HG02642 (cell line): Measurements from ENCODE around the gene HS6ST2.

Experiments used
- ATAC-seq: cut with Tn5 transposase; IDR thresholded peaks from one replicate; pipeline ENCODE4 v1.9.1; 2021; ENCODE audit warnings: mild to moderate bottlenecking; ENCODE audit not compliant: unreplicated experiment, poor library complexity

Gene HS6ST2

DNA sequence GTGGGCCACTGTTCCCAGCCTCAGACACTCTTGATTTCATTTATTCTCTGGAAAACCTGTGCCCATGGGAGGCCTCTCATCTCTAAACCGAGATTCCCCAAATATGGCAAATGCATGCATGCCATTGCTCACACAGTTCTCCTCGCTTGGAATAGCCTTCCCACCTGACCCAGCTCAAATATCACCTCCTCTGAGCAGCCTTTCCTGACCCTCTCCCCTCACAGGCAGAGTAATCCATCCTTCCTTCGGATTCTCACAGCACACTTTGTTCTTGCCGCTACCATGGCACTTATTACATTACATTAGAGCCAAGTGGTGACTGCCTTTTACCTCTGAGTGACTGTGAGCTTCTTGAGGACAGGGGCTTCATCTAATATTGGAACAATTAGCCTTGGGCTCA, 209.5 kb downstream of the HS6ST2 start:
- no peak for ATAC-seq

DNA sequence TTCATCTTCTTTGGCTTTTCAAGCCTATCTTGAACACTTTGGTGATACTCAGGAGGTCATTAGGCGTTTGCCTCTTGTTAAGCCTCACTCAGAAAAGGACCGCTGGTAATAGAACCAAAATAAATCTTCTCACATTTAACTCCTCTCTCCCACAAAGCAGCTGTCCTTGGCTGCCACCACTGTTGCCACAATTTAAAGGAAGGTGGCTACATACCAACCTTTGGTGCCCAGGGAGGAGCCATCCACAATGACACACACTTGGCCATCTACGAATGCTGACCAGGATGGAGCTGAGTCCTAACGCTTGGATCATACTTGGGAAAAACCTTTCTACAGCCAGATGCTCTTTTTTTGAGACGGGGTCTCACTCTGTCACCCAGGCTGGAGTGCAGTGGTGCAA, 210.2 kb downstream of the HS6ST2 start:
- ATAC-seq = no peak

- no peak for ATAC-seq
Measured at GRCh38 chrX:132745593-132745992, 212.8 kb downstream of the HS6ST2 start.

DNA sequence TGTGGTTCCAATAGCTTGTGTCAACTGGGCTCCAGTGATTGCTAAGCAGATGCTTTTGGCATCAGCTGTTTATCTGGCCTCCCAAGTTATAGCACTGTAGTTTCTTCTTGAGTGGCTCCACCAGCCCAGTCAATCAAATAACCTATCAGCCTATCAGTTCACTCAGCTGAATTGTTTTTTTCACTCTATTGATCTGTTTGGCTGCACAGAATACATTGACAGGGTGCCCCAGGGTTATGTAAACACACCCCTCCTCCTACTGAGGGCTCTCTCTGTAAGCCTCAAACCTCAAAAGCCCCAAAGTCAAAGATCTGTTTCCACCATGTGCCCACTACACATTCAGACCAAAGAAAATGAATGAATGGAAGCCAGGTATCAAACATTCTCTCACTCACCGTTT, 214.0 kb downstream of the HS6ST2 start:
- ATAC-seq = no peak

- no peak for ATAC-seq
Measured at GRCh38 chrX:132743086-132743485, 215.3 kb downstream of the HS6ST2 start.

GRCh38 chrX:132742246-132742645, 216.2 kb downstream of the HS6ST2 start:
- ATAC-seq = no peak

DNA sequence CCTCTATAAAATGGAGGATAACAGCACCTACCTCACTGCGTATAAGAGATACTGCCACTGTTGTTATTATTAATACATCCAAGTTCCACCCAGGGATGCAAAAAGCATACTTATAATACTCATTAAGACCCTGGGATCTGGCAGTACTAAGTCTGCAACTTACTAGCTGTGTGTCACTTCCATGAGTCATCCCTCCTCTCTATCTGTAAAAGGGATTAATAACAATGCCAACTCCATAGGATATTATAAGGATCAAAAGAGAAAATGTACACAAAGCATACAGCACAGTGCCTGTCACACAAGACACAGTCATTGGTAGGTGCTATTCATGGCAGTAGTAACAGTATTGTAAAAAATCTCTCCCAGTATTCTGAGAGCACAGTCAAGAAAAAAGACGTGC, 216.7 kb downstream of the HS6ST2 start:
- ATAC-seq = no peak

DNA sequence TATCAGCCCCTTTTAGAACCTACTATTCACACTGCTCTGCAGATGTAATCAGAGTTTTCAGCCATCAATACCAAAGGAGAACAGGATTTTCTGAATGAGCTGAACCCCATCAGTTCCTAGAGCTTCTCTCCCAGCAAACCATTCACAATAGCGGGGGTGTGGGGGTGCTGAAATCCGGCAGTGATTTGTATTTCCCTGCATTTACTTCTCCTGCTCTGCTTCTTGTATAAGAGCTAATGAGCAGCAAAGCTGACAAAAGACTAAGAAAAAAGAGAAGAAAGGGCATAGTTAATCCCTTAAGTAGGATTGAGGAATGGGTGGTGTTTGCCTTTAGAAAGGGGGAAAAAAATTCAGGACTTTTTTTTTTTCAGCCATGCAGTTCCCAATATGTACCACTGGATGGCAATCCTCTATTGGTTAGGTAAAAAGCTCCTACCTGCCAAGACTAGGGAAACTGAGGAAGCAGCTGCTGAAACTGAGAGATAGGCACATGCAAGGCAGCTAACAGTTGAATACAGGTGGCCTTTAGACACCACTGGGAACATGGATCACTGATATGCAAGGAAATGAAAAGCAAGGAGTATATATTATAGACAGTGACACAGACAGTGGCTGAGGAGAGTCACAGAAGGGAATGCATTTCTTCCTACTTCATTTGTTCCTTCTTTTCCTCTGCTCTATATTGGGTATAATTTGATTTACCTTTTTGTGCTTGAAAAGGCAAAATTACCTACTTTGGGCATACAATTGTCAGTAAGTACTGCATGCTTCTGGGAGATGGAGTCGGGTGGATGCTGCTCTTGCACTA, 217.9 kb downstream of the HS6ST2 start:
- ATAC-seq = no peak

- no peak for ATAC-seq
Measured at GRCh38 chrX:132738951-132739350, 219.5 kb downstream of the HS6ST2 start.

GRCh38 chrX:132737743-132738142, 220.7 kb downstream of the HS6ST2 start:
- ATAC-seq = no peak

DNA sequence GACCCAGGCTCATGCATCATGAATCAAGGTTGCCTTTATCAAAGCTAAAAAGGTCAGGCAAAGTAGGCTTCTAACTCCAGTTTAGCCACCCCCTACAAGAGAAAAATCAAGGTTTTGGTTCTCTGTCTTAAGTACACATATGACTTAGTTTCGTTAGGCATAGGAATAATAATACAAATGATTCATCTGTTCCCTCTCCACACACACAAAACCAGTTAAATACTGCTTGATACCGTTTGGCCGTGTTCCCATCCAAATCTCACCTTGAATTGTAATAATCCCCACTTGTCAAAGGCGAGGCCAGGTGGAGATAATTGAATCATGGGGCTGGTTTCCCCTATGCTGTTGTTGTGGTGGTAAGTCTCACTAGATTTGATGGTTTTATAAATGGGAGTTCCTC, 226.2 kb downstream of the HS6ST2 start:
- ATAC-seq = no peak

GRCh38 chrX:132730726-132731125, 227.7 kb downstream of the HS6ST2 start:
- no peak for ATAC-seq

- no peak for ATAC-seq
Measured at GRCh38 chrX:132730266-132730665, 228.2 kb downstream of the HS6ST2 start.

- ATAC-seq = no peak
Measured at GRCh38 chrX:132728296-132728695, 230.1 kb downstream of the HS6ST2 start.

DNA sequence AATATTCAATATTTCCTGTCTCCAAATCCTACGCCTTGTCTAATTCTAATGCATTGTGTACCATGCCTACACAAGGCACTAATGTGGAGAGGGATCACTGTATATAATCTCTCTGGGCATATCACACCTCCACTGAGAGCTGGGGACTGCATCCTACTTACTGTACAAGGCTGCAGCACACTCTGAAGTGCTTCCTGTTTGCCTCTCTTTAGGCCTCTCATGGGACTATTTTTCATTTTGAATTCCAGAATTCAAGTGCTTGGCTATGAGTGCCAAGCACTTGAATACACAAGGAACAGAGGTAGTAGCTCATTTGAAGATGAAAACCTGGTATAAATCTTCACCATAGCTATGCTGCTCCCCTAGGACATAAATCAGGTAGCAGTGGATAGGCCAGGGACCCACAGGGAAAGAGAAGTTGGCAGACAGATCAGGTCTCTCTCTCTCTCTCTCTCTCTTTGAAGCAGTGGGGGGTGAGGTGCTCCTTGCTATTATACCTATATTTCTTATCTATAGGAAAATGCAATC, 239.9 kb downstream of the HS6ST2 start:
- ATAC-seq = no peak

GRCh38 chrX:132716006-132716405, 242.4 kb downstream of the HS6ST2 start:
- ATAC-seq = no peak

- ATAC-seq = no peak
Measured at GRCh38 chrX:132714913-132715312, 243.5 kb downstream of the HS6ST2 start.

DNA sequence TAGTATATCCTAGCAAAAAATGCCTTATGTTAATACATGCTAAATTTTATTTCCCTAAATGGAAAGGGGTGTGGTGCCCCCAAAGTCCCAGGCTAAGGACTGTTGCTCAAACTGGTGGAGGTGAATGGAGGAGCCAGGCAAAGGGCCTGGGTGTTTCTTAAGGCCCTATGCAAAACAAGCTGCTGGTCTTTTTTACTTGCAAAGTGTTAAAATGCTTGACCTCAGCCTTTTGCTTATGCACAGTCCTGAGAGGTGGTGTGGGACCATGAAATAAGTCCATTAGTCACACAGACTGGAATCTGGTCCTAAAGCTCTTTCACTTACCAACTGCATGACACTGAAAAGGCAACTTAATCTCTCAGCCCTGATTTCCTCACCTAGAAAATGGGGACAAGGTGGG, 246.1 kb downstream of the HS6ST2 start:
- ATAC-seq = no peak

GRCh38 chrX:132710656-132711155, 247.7 kb downstream of the HS6ST2 start:
- ATAC-seq = no peak

GRCh38 chrX:132708529-132708928, 249.9 kb downstream of the HS6ST2 start:
- ATAC-seq = no peak

GRCh38 chrX:132704769-132705168, 253.7 kb downstream of the HS6ST2 start:
- no peak for ATAC-seq

- no peak for ATAC-seq
Measured at GRCh38 chrX:132694382-132694781, 264.0 kb downstream of the HS6ST2 start.
